KMS-11 (cell line): ENCODE measurements around the gene GALNTL6.

Experiments
- H2AFZ ChIP-seq: fragments of 200-600 bp; sonication (generic); 2 replicates; pipeline ENCODE4 v1.6.1; 2016; ENCODE audit warnings: antibody characterized with exemption, mixed run types, low read depth
- H3K27ac ChIP-seq: fragments of 200-600 bp; sonication (generic); 2 replicates; pipeline ENCODE4 v1.6.1; 2016; ENCODE audit warnings: mild to moderate bottlenecking, mixed run types
- H3K27me3 ChIP-seq: fragments of 200-600 bp; sonication (generic); 2 replicates; pipeline ENCODE4 v1.6.1; 2017; ENCODE audit warnings: mild to moderate bottlenecking, low read depth, mixed run types, moderate library complexity; ENCODE audit not compliant: insufficient read depth
- H3K36me3 ChIP-seq: fragments of 200-600 bp; sonication (generic); 2 replicates; pipeline ENCODE4 v1.6.1; 2017; ENCODE audit warnings: mild to moderate bottlenecking, mixed run types; ENCODE audit not compliant: insufficient read depth
- H3K4me1 ChIP-seq: fragments of 200-600 bp; sonication (generic); 2 replicates; pipeline ENCODE4 v1.6.1; 2016; ENCODE audit warnings: mild to moderate bottlenecking, low read depth, mixed run types; ENCODE audit not compliant: poor library complexity, severe bottlenecking
- H3K4me2 ChIP-seq: fragments of 200-600 bp; sonication (generic); 2 replicates; pipeline ENCODE4 v1.7.0; 2016; ENCODE audit warnings: mild to moderate bottlenecking, mixed run types
- H3K4me3 ChIP-seq: fragments of 200-600 bp; sonication (generic); IDR thresholded peaks from 2 replicates; pipeline ENCODE4 v1.6.1; 2017; ENCODE audit warnings: low read depth, low read length, mixed read lengths; ENCODE audit not compliant: insufficient read depth
- H3K79me2 ChIP-seq: fragments of 200-600 bp; sonication (generic); 2 replicates; pipeline ENCODE4 v1.6.1; 2016; ENCODE audit warnings: low read depth, mixed run types; ENCODE audit not compliant: insufficient read depth
- H3K9ac ChIP-seq: fragments of 200-600 bp; sonication (generic); 2 replicates; pipeline ENCODE4 v1.6.1; 2016; ENCODE audit warnings: mild to moderate bottlenecking, mixed run types
- H4K20me1 ChIP-seq: fragments of 200-600 bp; sonication (generic); 2 replicates; pipeline ENCODE4 v1.6.1; 2016; ENCODE audit warnings: mild to moderate bottlenecking, mixed run types; ENCODE audit not compliant: insufficient read depth
- TF ChIP-seq, protein P1 (sequence below): fragments of 200-600 bp; sonication (generic); conservative IDR thresholded peaks from 2 replicates; pipeline ENCODE4 v1.6.1; 2017; ENCODE audit warnings: low read depth, mild to moderate bottlenecking, antibody characterized with exemption, low read length, moderate library complexity, mixed read lengths

GALNTL6 gene

DNA sequence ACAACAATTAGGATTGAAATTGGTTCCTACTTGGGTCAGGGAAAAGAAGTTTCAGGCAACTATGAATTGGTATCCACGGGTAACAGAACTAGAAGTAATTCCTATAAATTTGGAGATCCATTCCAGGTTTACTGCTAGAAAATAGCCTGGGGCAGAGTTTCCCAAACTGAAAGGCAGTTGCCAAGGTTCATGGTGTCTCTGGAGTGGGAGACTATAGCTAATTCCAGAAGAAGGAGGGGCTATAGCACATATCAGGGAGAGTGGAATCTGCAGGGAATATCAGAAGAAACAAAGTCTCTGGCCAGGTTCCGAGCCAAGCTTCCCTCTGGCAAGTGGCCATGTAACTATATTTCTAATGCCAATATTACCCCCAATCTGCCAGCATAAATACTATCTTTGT is 166.3 kb downstream of the GALNTL6 start:
- H3K4me1 ChIP-seq = peaks cover 13% of the 10 kb centered on the region
- no peaks in the 10 kb centered on the region for H4K20me1 ChIP-seq
- H2AFZ ChIP-seq = no peak overlapping the region
- no peaks in the 10 kb centered on the region for H3K79me2 ChIP-seq
- no peak overlapping the region for H3K4me3 ChIP-seq
- no peak overlapping the region for H3K4me2 ChIP-seq
- no peaks in the 10 kb centered on the region for H3K27me3 ChIP-seq
- H3K36me3 ChIP-seq = no peaks in the 10 kb centered on the region
- H3K9ac ChIP-seq = no peak overlapping the region
- H3K27ac ChIP-seq = no peak overlapping the region
- TF ChIP-seq, protein P1, sequence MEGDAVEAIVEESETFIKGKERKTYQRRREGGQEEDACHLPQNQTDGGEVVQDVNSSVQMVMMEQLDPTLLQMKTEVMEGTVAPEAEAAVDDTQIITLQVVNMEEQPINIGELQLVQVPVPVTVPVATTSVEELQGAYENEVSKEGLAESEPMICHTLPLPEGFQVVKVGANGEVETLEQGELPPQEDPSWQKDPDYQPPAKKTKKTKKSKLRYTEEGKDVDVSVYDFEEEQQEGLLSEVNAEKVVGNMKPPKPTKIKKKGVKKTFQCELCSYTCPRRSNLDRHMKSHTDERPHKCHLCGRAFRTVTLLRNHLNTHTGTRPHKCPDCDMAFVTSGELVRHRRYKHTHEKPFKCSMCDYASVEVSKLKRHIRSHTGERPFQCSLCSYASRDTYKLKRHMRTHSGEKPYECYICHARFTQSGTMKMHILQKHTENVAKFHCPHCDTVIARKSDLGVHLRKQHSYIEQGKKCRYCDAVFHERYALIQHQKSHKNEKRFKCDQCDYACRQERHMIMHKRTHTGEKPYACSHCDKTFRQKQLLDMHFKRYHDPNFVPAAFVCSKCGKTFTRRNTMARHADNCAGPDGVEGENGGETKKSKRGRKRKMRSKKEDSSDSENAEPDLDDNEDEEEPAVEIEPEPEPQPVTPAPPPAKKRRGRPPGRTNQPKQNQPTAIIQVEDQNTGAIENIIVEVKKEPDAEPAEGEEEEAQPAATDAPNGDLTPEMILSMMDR = no peak

GRCh38 chr4:171981185-171981584 is 168.0 kb downstream of the GALNTL6 start:
- H3K4me3 ChIP-seq = no peak overlapping the region
- H3K79me2 ChIP-seq = no peaks in the 10 kb centered on the region
- no peak overlapping the region for H3K4me2 ChIP-seq
- H3K4me1 ChIP-seq = peaks cover 13% of the 10 kb centered on the region
- no peaks in the 10 kb centered on the region for H4K20me1 ChIP-seq
- TF ChIP-seq, protein P1 = no peak
- H3K9ac ChIP-seq = no peak overlapping the region
- no peak overlapping the region for H2AFZ ChIP-seq
- H3K36me3 ChIP-seq = no peaks in the 10 kb centered on the region
- H3K27ac ChIP-seq = no peak overlapping the region
- H3K27me3 ChIP-seq = no peaks in the 10 kb centered on the region

GRCh38 chr4:171983935-171984805 is 171.0 kb downstream of the GALNTL6 start:
- Histone ChIP-seq H3K27ac (no peak overlapping the region), H3K36me3 (no peaks in the 10 kb centered on the region), H3K9ac (no peak overlapping the region), H2AFZ (no peak overlapping the region), H4K20me1 (no peaks in the 10 kb centered on the region), H3K4me1 (peaks cover 13% of the 10 kb centered on the region), H3K4me2 (no peak overlapping the region), H3K27me3 (no peaks in the 10 kb centered on the region), H3K79me2 (no peaks in the 10 kb centered on the region), H3K4me3 (no peak overlapping the region)
- TF ChIP-seq, protein P1 = no peak

DNA sequence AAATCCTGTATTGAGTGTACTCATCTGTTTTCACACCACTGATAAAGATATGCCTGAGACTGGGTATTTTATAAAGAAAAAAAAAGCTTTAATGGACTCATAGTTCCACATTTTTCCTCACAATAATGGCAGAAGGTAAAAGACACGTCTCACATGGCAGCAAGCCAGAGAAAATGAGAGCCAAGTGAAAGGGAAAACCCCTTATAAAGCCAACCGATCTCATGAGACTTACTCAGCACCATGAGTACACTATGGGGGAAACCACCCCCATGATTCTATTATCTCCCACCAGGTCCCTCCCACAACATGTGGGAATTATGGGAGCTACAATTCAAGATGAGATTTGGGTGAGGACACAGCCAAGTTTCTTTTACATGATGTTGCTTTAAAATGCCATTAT is 171.9 kb downstream of the GALNTL6 start:
- no peaks in the 10 kb centered on the region for H4K20me1 ChIP-seq
- no peak overlapping the region for H3K4me3 ChIP-seq
- H3K9ac ChIP-seq = no peak overlapping the region
- H3K4me1 ChIP-seq = peaks cover 13% of the 10 kb centered on the region
- TF ChIP-seq, protein P1 = no peak
- H3K27ac ChIP-seq = no peak overlapping the region
- no peak overlapping the region for H3K4me2 ChIP-seq
- H3K36me3 ChIP-seq = no peaks in the 10 kb centered on the region
- H3K27me3 ChIP-seq = no peaks in the 10 kb centered on the region
- H3K79me2 ChIP-seq = no peaks in the 10 kb centered on the region
- no peak overlapping the region for H2AFZ ChIP-seq
